Central memory CD8-positive, alpha-beta T cell (primary cell): ENCODE results near the gene USPL1.

Experiments used
- ATAC-seq: fragments of 150-1000 bp; cut with Tn5 transposase; replicated peaks from 2 replicates; pipeline ENCODE4 v1.10.0; 2022; ENCODE audit warnings: mild to moderate bottlenecking, moderate FRiP score, moderate number of reproducible peaks; ENCODE audit not compliant: poor library complexity, severe bottlenecking; ENCODE audit errors: extremely low read depth
- DNase-seq, 2 donors: peaks; one replicate each; pipeline ENCODE4 v3.0.0; 2021; ENCODE audit warnings: low spot score in 2 of 2
- H3K27ac Mint-ChIP-seq: one replicate; pipeline ENCODE4 v1.8.0; 2022; ENCODE audit warnings: low read depth, mild to moderate bottlenecking, moderate library complexity, mixed read lengths
- H3K27me3 Mint-ChIP-seq: one replicate; pipeline ENCODE4 v1.8.0; 2022; ENCODE audit warnings: mixed read lengths
- H3K36me3 Mint-ChIP-seq: one replicate; pipeline ENCODE4 v1.8.0; 2022; ENCODE audit warnings: mild to moderate bottlenecking, moderate library complexity, mixed read lengths; ENCODE audit not compliant: insufficient read depth
- H3K4me1 Mint-ChIP-seq: one replicate; pipeline ENCODE4 v1.8.0; 2022; ENCODE audit warnings: mixed read lengths
- H3K4me3 Mint-ChIP-seq: one replicate; pipeline ENCODE4 v1.8.0; 2022; ENCODE audit warnings: mild to moderate bottlenecking, moderate library complexity, mixed read lengths
- H3K9me3 Mint-ChIP-seq: one replicate; pipeline ENCODE4 v1.8.0; 2022; ENCODE audit warnings: mixed read lengths

The USPL1 gene

DNA sequence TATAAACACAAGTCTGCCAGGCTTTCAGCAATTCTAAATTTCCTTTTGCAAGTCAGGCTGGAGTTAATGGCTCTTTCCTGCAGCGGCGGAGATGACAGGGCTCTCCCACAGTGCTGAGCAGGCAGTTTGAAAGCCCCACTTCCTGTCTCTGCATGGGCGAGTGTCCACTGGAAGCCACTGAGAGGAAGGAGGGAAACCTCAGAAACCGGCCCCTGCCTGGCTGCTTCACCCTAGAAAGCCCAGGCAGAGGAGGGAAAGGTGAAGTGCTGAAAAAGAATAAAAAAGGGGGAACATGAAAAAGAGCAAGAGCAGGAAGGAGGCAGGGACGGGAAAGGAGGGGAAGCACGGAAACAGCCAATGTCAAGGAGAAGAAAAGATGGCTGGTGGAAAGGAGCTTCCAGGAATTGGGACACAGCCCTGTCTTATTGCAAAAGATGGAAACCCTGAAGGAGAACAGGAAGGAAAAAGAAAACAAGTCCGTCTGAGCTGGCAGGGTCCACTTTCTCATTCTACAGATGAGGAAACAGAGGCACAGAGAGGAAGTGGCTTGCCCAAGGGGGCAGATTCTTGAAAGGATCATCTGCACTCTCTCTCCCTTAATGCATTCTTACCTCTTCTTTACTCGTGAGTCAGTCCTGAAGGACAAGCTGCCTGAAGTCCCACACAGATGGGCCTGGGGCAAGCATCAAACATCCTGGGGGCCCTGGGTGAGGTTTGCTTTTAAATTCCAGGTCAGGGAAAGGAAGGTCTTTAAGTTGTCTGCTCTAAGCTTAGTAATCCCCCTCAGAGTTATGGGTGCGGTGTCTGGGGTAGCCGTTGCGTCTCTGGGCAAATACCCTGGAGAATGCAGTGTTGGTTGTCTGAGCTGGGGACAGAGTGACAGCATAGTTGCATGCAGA, 78.8 kb downstream of the USPL1 start:
- no peak overlapping the region for H3K27ac Mint-ChIP-seq
- peaks cover 56% of the 10 kb centered on the region for H3K27me3 Mint-ChIP-seq
- H3K9me3 Mint-ChIP-seq, result no peaks in the 10 kb centered on the region
- no peak for DNase-seq
- no peak for ATAC-seq
- no peak overlapping the region for H3K4me3 Mint-ChIP-seq
- H3K4me1 Mint-ChIP-seq, result peaks cover 28% of the 10 kb centered on the region
- no peaks in the 10 kb centered on the region for H3K36me3 Mint-ChIP-seq

DNA sequence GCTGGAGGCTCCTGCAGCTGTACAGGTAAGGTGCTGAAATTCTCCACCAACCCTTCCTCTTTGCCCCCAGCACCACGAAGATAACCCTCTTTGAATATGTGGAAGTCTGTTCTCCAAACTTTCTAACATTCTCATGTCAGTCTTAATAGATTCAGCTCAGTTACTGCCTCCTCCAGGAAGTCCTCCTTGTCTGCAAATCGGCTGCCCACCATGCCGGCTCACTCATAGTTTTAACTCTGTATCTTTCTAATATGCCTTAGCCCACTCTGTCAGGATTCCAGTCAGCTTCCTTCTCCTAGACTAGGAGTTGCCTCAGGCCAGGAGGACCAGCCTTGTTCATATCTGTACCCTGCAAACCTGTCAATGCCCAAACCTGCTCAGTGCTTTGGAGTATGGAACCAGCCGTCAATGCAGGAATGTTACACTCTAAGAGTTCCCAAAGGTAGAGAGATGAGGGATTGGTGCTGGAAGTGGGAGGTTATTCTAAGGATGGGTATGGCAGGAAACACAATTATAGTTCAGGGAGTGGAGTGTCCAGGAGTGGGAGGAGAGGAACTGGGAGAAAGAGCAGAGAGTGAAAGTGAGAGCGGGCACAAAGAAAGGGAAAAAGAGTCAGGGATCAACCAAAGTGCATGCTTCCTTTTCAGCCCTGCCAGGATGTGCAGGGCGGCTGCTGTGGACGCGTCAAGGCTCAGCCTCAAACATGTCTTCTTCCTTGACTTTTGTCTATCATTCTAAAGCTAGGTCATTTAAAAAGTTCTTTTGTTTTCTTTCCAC, 79.6 kb downstream of the USPL1 start:
- H3K4me1 Mint-ChIP-seq, result peaks cover 28% of the 10 kb centered on the region
- no peak for ATAC-seq
- no peak overlapping the region for H3K27ac Mint-ChIP-seq

DNA sequence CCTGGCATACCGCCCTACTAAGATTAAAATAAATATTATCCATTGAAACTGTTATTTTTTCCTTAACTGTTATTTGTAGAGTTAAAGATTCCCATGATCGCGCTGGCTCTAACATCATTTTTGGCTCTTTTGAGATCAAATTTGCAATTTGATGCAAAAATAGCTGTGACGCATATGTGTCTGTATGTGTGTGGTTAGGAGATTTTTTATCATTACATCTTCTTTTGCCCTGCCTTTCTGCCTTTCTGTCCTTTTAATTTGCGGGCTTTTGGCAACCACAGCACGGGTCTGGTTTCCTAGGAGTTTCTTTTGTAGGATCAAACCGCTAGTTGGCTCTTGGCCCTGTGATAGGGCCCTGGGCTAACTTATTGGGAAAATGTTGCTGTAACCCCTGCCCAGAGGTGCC, 80.3 kb downstream of the USPL1 start:
- DNase-seq (no peak), ATAC-seq (no peak)
- Mint-ChIP-seq H3K27ac (no peak overlapping the region), H3K4me1 (peaks cover 28% of the 10 kb centered on the region), H3K9me3 (no peaks in the 10 kb centered on the region), H3K36me3 (no peaks in the 10 kb centered on the region), H3K27me3 (peaks cover 51% of the 10 kb centered on the region), H3K4me3 (no peak overlapping the region)

More for the DNA sequence above, 79.6 kb downstream of the USPL1 start:
- no peaks in the 10 kb centered on the region for H3K9me3 Mint-ChIP-seq
- peaks cover 56% of the 10 kb centered on the region for H3K27me3 Mint-ChIP-seq
- no peak for DNase-seq
- H3K4me3 Mint-ChIP-seq, result no peak overlapping the region
- no peaks in the 10 kb centered on the region for H3K36me3 Mint-ChIP-seq

DNA sequence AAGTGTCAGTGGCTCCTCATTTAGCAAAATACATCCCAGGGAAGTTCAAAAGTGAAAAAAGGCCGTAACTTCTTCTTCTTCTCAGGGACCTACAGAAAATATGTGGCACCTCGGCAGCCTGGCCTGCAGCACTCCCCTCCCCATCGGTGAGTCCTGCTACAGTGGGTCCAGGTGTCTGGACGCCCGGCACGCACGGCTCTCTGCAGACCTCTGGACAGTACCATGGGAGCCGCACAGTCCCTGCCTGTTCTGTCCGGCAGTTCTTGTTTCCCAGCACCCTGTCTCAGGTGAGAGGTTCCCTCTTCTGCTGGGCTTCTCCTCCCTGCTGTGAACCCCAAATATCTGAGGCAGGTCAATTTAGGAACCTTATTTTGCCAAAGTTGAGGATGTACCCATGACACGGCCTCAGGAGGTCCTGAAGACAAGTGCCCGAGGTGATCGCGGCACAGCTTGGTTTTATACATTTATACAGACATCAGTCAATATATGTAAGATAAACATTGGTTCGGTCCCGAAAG, 80.8 kb downstream of the USPL1 start:
- ATAC-seq (no peak), DNase-seq (no peak)
- Mint-ChIP-seq H3K27ac (no peak overlapping the region), H3K4me1 (peaks cover 28% of the 10 kb centered on the region), H3K27me3 (peaks cover 46% of the 10 kb centered on the region), H3K9me3 (no peaks in the 10 kb centered on the region), H3K4me3 (no peak overlapping the region), H3K36me3 (no peaks in the 10 kb centered on the region)

DNA sequence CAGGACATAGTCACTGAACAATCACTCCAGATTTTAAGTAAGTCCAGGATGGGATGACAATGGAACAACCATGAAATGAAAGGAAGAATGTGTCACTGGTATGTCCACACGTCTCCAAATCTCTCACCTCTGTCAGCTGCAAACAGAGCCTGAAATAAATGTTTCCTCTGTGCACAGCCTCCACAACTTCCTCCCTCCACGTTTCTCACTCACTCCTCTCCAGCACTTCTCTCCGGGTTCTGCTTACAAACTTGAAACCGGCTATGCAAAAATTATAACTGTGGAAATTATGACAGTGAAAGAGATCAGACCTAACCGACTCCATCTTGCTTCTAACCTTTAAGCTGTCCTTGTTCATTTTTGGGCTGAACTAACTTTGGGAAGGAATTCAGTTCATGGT, 82.6 kb downstream of the USPL1 start:
- peaks cover 28% of the 10 kb centered on the region for H3K27me3 Mint-ChIP-seq
- peaks cover 27% of the 10 kb centered on the region for H3K4me1 Mint-ChIP-seq
- H3K9me3 Mint-ChIP-seq, result no peaks in the 10 kb centered on the region
- ATAC-seq, result no peak
- H3K4me3 Mint-ChIP-seq, result no peak overlapping the region
- no peaks in the 10 kb centered on the region for H3K36me3 Mint-ChIP-seq
- no peak for DNase-seq
- peak overlapping the region; percentile 29 for H3K27ac Mint-ChIP-seq

DNA sequence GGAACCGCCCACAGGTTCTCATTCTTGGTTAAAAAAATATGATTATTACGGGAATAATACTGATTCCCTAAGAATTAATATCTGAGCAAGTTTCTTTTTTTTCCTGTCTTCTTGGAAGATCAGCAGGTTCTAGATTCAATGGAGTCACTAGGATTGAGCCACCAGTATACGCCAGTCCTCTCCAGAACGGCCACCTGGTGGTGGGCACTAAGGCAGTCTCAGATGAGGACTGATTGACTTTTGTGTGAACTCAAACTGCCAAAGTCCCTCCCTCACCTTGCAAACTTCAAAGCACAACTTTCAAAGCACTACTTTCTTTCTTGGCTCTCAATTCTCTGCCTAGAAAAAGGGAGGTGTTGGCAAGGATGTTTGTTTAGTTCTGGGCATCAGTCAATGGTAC, 84.3 kb downstream of the USPL1 start:
- Mint-ChIP-seq H3K27me3 (peaks cover 24% of the 10 kb centered on the region), H3K36me3 (no peaks in the 10 kb centered on the region), H3K4me1 (peaks cover 15% of the 10 kb centered on the region), H3K4me3 (no peak overlapping the region), H3K9me3 (no peaks in the 10 kb centered on the region), H3K27ac (no peak overlapping the region)
- ATAC-seq (no peak), DNase-seq (no peak)

DNA sequence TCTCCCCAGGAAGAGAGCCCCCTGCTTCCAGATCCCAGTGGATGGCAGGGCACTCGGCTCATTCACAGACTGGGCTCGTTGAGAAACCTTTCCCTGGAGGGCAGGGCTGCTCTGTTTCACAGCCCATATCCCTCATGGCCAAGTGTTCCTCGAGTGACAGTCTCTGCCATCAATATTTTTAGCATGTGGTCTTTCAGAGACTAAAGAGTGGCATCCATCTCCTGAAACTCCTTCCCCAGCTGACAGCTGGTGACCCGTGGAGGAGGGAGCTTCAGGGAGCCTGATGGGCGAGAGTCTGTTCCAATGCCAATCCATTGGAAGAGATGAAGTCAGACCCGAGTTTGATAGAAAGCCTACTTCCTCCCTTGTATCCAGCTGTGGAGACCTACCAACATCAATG, 86.9 kb downstream of the USPL1 start:
- H3K4me3 Mint-ChIP-seq, result no peak overlapping the region
- DNase-seq (no peak), ATAC-seq (no peak)
- H3K9me3 Mint-ChIP-seq, result no peaks in the 10 kb centered on the region
- H3K4me1 Mint-ChIP-seq, result peaks cover 9% of the 10 kb centered on the region
- H3K27me3 Mint-ChIP-seq, result peaks cover 14% of the 10 kb centered on the region
- no peak overlapping the region for H3K27ac Mint-ChIP-seq
- no peaks in the 10 kb centered on the region for H3K36me3 Mint-ChIP-seq

DNA sequence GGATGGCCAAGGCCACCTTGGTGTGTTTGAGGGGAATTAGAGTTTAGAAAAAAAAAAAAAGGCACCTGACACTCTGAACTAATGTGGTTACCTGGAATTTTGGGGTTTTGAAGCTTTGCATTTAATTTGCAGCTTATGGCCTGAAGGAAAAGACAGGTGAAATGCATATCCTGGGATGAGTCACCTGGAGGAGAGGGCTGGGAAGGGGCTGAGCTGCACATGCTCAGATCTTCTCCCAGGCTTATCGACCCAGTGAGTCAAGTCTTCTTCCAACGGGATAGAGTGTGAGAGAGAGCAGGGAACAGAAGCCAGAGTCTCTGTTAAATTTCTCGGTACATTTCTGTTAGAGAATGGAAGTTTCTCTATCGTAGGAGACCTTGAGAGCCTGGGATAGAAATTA, 88.0 kb downstream of the USPL1 start:
- DNase-seq, result no peak
- Mint-ChIP-seq H3K27ac (no peak overlapping the region), H3K27me3 (peaks cover 7% of the 10 kb centered on the region), H3K9me3 (no peaks in the 10 kb centered on the region), H3K4me1 (peaks cover 4% of the 10 kb centered on the region), H3K4me3 (no peak overlapping the region), H3K36me3 (no peaks in the 10 kb centered on the region)
- no peak for ATAC-seq

DNA sequence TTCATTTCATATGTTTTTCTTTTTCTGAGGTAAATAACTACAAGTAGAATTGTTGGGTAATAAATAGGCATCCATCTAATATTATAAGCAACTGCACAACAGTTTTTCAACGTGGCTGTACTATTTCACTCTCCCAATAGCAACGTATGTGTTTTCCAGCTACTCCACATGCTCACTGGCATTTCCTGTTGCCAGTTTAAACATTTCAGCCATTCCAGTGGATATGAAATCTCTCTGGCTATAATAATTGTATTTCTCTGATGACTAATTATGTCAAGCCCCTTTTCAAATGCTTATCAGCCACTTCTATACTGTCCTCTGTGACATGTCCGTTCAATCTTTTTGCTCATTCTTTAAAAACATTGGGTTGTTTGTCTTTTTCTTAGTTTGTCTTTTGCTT, 90.8 kb downstream of the USPL1 start:
- no peaks in the 10 kb centered on the region for H3K36me3 Mint-ChIP-seq
- no peak for ATAC-seq
- H3K27ac Mint-ChIP-seq, result no peak overlapping the region
- H3K9me3 Mint-ChIP-seq, result no peaks in the 10 kb centered on the region
- DNase-seq, result no peak
- no peak overlapping the region for H3K4me3 Mint-ChIP-seq
- peaks cover 9% of the 10 kb centered on the region for H3K4me1 Mint-ChIP-seq
- H3K27me3 Mint-ChIP-seq, result no peaks in the 10 kb centered on the region
